Cardiac ventricle fibroblast (primary cell): ENCODE data around the gene IL17RE. TPM values are rescaled to one million over a fixed set of nuclear protein-coding genes. Genes with fewer than 3 reads are reported as not detected.

Source experiments
- total RNA-seq: library from RNA; depleted of rRNA; stranded (reverse); fragments of >200 nt; gene quantifications from 2 replicates; pipeline ENCODE4 v1.2.3, GENCODE V29; 2015

The IL17RE gene, protein sequence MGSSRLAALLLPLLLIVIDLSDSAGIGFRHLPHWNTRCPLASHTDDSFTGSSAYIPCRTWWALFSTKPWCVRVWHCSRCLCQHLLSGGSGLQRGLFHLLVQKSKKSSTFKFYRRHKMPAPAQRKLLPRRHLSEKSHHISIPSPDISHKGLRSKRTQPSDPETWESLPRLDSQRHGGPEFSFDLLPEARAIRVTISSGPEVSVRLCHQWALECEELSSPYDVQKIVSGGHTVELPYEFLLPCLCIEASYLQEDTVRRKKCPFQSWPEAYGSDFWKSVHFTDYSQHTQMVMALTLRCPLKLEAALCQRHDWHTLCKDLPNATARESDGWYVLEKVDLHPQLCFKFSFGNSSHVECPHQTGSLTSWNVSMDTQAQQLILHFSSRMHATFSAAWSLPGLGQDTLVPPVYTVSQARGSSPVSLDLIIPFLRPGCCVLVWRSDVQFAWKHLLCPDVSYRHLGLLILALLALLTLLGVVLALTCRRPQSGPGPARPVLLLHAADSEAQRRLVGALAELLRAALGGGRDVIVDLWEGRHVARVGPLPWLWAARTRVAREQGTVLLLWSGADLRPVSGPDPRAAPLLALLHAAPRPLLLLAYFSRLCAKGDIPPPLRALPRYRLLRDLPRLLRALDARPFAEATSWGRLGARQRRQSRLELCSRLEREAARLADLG
- total RNA-seq = 1.6 and 1.9 TPM in 2 replicates

GRCh38 chr3:9902372-9903237 lies at the start of gene IL17RE:
Gene IL17RE, plus strand, starts transcription at chr3:9902848. Its CDS starts 85 bp downstream, at chr3:9902933.

DNA sequence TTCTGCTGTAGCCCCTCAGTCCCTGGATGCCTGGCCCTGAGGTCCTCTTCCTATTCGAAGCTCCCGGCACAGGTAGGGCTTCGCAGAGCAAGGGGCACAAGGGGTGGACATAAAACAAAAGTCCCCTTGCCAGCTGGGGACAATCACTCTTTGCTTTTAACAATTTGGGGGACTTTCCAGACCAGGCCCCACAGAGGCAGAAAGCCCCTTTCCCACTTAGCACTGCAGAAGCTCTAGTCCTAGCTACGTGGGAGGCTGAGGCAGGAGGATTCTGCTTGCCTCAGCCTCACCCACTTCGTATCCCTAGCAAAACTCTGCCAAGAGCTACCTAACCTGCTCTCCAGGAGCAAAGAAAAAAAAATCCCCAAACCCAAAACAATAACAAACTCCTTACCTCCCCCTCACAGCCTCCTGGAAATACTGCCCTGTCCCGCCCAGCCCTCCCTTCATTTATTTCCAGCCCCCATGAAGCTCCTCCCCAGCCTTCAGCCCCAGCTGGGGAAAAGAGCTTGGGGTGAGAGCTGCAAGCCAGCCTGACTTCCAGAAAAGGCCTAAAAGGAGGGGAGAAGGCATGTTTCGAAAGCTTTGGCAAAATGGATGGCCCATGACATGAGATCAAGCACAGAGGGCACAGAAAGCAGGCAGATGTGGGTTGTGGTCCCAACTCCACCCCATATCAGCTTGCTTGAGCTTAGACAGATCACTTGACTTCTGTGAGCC lies 22.7 kb upstream of the IL17RE start, which contains the start of gene CIDEC:
Gene CIDEC, minus strand, starts transcription at position 424 of the 720 bp plus-strand sequence. CDS start 1,767 bp downstream, outside the sequence.

GRCh38 chr3:9890249-9891071 lies 12.2 kb upstream of the IL17RE start, which contains the start of gene JAGN1:
Gene JAGN1, plus strand, starts transcription at chr3:9890610. Its CDS starts 113 bp downstream, at chr3:9890723.

DNA sequence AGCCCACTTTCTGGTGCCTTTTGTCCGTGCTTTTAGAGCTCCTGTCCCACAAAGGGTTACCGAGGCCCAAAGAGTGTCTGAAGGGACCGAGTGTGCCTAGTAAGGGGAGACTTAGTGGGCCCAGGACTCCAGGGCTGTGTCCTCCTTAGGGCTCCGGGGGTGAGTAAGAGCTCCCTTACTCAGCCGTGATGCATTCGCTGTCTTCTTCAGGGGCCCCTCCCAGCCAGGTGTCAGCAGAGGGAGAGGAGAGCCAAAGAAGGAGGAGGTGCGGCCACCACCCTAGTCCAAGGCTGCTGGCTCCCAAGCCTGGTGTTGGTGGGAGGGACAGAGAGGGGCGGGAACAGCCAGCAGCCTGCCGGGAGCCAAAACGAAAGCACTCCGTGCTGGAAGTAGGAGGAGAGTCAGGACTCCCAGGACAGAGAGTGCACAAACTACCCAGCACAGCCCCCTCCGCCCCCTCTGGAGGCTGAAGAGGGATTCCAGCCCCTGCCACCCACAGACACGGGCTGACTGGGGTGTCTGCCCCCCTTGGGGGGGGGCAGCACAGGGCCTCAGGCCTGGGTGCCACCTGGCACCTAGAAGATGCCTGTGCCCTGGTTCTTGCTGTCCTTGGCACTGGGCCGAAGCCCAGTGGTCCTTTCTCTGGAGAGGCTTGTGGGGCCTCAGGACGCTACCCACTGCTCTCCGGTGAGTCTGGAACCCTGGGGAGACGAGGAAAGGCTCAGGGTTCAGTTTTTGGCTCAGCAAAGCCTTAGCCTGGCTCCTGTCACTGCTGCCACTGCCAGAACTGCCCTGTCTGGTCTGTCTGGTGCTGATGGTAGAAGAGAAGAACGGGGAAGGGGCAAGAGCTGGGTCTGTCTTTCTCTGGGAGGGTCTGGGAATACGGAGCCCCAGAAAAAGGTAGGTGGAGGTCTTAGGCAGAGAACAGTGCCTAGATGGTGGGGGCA lies 14.4 kb downstream of the IL17RE start, which contains the start of gene IL17RC:
Gene IL17RC, plus strand, starts transcription at position 365 of the 947 bp plus-strand sequence. Its CDS starts 218 bp downstream, at position 583.

GRCh38 chr3:9933561-9934234 lies 31.1 kb downstream of the IL17RE start, which contains the start of gene CRELD1:
Gene CRELD1, plus strand, starts transcription at chr3:9933834. Its CDS starts 605 bp downstream, at chr3:9934439.

DNA sequence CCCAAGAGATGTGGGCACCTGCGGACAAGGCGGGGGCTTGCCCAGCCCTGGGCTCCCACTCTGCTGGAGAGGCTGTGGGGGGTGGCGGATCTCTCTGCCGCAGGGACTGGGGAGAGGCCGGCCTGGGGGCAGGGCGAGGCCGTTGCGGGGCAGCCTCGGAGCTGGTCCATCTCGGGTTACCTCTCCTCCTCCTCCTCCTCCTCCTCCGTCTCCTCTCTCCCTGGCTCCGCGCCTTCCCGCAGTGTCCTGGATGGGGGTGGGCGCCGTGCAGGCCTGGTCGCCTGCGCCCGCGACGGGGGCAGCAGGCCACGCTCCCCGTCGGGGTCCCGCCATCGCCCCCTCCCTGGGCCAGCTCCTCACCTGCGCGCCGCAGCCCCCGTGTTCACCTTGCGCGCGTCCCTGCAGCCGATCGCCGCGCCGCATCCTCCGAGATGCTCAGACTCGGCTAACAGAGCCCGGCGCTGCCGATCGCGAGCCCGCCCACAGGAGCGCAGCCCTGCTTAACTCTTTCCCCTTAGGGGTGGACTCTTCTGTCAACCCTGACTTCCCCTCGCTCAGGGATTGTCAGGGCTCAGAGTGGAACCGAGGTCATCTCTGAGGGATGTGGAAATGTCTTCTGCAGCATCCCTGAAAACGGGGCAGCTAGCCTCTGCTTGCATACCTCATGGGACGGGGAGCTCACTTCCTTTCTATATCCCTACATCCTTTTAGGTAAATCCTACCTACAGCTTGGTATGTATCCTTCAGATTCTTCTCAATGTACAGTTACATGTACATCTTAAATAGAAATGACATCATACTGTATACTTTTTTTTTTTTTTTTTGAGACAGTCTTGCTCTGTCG lies 49.5 kb downstream of the IL17RE start, which contains the start of gene PRRT3:
Gene PRRT3, minus strand, starts transcription at position 447 of the 844 bp plus-strand sequence. CDS start 2,293 bp downstream, outside the sequence.

Other genes with a start within 250 kb of the IL17RE start
- gene CPNE9, start 199.0 kb upstream of the IL17RE start, total RNA-seq = not detected in 2 replicates
- gene BRPF1, start 171.1 kb upstream of the IL17RE start, total RNA-seq = 8.2 and 10.7 TPM in 2 replicates
- 10.4 and 11.6 TPM in 2 replicates for gene OGG1, start 152.9 kb upstream of the IL17RE start, total RNA-seq
- 34.1 and 34.8 TPM in 2 replicates for gene CAMK1, start 132.9 kb upstream of the IL17RE start, total RNA-seq
- 58.7 and 72.3 TPM in 2 replicates for gene TADA3, start 110.4 kb upstream of the IL17RE start, total RNA-seq
- gene ARPC4, start 109.8 kb upstream of the IL17RE start, total RNA-seq = 133 and 153 TPM in 2 replicates
- gene TTLL3, start 92.6 kb upstream of the IL17RE start, total RNA-seq = 10.4 and 13.5 TPM in 2 replicates
- 28.8 and 46.5 TPM in 2 replicates for gene RPUSD3, start 58.8 kb upstream of the IL17RE start, total RNA-seq
- gene CIDEC, start 22.6 kb upstream of the IL17RE start, total RNA-seq = 32.9 and 37.6 TPM in 2 replicates
- 34.1 and 40.8 TPM in 2 replicates for gene JAGN1, start 12.2 kb upstream of the IL17RE start, total RNA-seq
- gene IL17RC, start 14.2 kb downstream of the IL17RE start, total RNA-seq = 64.5 and 67.8 TPM in 2 replicates
- 5.1 and 6.4 TPM in 2 replicates for gene CRELD1, start 31.0 kb downstream of the IL17RE start, total RNA-seq
- 8.4 and 9.7 TPM in 2 replicates for gene PRRT3, start 49.6 kb downstream of the IL17RE start, total RNA-seq
- gene EMC3, start 84.0 kb downstream of the IL17RE start, total RNA-seq = 101 and 123 TPM in 2 replicates
- gene FANCD2, start 123.6 kb downstream of the IL17RE start, total RNA-seq = 1.4 and 1.8 TPM in 2 replicates
- not detected in 2 replicates for gene FANCD2OS, start 205.4 kb downstream of the IL17RE start, total RNA-seq
- gene BRK1, start 212.8 kb downstream of the IL17RE start, total RNA-seq = 127 and 171 TPM in 2 replicates
- gene VHL, start 238.9 kb downstream of the IL17RE start, total RNA-seq = 40.1 and 41.1 TPM in 2 replicates